Tibial nerve (tissue), 4 donors: ENCODE data around the gene LYPD5.

ENCODE experiments used
- CTCF ChIP-seq, 5 experiments: fragments of 200-600 bp in 3 of 5; fragments of 450-650 bp in 2 of 5; sonication (generic) in 3 of 5; IDR thresholded peaks; one replicate each; pipeline ENCODE4 v1.5.1; 2016 to 2019; ENCODE audit warnings: antibody characterized with exemption in 5 of 5, mild to moderate bottlenecking in 3 of 5, moderate library complexity in 2 of 5
- EP300 ChIP-seq, 2 donors: sonication (generic); formaldehyde crosslinking; IDR thresholded peaks; one replicate each; pipeline ENCODE4 v1.6.1; 2017; ENCODE audit warnings: antibody characterized with exemption in 2 of 2, mild to moderate bottlenecking in 1 of 2
- POLR2A ChIP-seq, 2 donors: fragments of 450-650 bp; IDR thresholded peaks; one replicate each; pipeline ENCODE4 v1.6.1; 2017; ENCODE audit warnings: antibody characterized with exemption in 2 of 2, mild to moderate bottlenecking in 2 of 2, moderate library complexity in 2 of 2

GRCh38 chr19:43814663-43815352 is 12.6 kb upstream of the LYPD5 start:
- TF ChIP-seq CTCF (IDR thresholded peaks at IDR 0.05) (no peak), POLR2A (IDR thresholded peaks at IDR 0.05) (no peak), EP300 (IDR thresholded peaks at IDR 0.05) (no peak)
